ENCODE data around the gene PALM.
"Not testable (repeated sequence)": the region's sequence is repeated elsewhere in the genome, so short reads cannot be mapped to it uniquely, and the experiment has no call there.

PALM gene

DNA sequence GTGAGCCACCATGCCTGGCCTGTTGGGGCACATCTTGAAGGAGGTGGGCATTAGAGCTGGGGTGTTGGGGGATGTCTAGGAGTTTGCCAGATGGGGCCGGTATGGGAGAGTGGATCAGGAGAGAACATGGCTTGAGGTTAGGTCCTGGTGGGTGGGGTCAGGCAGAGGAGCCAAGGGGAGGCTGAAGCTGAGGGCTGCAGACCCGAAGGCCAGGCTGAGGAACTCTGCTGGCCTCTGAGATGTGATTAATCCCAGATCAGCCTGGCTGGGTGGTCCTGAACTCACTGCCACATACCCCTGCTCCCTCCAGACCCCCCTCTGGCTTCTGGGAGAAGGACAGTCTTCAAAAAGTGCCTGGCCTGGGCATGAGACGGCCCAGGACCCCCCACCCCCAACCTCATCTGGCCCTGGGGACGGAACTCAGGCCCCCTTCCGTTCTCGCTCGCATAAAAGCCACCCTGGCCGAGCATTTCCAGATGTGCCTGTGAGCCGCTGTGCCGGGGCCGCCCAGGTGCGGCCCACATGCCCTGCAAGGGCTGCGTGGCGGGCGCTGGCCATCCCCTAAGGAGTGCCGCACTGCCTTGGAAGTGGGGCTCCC, 29.8 kb upstream of the PALM start:
- in situ Hi-C loops (cut with HindIII; ENCODE audit: low sequenced_read_pairs) = no loop called here

DNA sequence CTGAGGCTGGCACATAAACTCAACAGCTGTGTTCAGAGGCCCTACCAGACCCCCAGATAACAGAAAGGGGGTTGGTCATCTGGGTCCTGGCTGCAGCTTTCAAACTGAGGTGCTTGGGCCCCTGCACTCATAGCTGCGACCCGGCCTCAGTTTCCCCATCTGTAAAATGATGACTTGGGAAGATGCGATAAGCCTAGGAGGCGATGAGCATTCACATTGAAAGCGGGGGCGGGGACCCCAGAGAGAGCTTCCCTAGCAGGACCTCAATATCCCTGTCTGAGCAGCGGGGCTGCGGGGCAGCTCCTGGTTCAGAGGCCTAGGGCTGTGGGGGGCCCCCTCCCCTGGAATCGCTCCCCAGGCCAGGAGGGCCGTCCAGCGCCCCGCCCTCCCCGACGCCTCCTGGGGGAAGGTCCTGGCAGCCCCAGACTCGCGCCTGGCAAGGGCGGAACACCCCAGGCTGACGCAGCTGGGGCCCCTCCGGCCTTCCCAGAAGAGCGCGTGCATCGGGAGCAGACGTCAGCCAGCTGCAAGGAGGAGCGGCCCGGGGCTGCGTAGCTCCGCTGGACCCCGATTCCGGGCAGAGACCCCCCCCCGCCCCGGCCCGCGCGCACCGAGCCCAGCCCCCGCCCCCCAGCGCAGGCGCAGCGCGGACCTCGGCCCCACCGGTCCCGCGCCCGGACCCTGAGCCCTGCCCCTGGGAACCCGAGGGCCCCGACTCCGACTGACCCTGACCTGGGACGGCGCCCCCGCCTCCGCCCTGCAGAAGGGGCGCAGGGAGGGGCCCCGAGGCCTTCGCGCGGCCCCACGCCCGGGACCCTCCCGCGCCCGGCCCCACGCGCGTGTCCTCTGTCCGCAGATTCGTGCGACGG, 29.1 kb upstream of the PALM start:
- in situ Hi-C loops (cut with HindIII; ENCODE audit: low sequenced_read_pairs) = no loop called here

DNA sequence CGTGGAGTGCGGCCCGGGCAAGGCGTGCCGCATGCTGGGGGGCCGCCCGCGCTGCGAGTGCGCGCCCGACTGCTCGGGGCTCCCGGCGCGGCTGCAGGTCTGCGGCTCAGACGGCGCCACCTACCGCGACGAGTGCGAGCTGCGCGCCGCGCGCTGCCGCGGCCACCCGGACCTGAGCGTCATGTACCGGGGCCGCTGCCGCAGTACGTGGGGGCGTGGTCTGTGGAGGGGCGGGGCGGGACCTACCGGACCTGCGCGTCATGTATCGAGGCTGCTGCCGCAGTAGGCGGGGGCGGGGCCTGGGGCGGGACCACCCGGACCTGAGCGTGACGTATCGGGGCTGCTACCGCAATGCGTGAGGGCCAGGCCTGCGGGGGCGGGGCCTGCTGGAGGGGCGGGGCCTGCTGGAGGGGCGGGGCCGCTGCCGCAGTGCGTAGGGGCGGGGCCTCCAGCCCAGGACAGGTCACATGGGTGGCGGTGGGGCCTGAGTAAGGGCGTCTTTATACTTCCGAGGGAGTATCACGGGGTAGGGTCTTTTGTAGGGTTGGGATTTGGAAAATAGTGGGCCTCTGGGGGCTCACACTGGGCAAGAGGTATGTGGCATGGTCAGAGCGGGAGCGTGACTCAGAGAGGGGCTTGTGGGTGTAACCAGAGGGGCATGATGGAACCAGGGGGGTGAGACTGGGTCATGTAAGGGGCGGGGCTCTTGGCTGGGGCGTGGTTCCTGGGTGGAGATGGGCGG, 28.3 kb upstream of the PALM start:
- in situ Hi-C loops (cut with HindIII; ENCODE audit: low sequenced_read_pairs) = no loop called here

DNA sequence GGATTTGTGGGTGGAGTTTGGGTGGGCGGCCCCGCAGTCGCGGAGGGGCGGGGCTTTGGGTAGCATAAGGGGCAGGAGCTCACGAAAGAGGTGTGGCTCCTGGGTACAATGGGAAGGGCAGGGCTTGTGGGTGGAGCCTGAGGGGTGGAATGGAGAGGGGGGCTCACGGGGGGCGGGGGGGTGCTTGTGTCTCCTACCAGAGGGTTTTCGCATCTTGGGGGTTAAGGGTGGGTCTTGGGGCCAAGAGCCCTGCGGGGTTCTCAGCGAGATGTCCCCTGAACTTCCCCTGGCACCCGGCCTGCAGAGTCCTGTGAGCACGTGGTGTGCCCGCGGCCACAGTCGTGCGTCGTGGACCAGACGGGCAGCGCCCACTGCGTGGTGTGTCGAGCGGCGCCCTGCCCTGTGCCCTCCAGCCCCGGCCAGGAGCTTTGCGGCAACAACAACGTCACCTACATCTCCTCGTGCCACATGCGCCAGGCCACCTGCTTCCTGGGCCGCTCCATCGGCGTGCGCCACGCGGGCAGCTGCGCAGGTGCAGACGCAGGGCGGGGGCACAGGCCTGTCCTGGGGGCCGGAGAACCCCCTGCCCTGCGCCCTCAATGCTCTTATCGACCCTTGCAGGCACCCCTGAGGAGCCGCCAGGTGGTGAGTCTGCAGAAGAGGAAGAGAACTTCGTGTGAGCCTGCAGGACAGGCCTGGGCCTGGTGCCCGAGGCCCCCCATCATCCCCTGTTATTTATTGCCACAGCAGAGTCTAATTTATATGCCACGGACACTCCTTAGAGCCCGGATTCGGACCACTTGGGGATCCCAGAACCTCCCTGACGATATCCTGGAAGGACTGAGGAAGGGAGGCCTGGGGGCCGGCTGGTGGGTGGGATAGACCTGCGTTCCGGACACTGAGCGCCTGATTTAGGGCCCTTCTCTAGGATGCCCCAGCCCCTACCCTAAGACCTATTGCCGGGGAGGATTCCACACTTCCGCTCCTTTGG, 27.4 kb upstream of the PALM start:
- in situ Hi-C loops (cut with HindIII; ENCODE audit: low sequenced_read_pairs) = no loop called here

DNA sequence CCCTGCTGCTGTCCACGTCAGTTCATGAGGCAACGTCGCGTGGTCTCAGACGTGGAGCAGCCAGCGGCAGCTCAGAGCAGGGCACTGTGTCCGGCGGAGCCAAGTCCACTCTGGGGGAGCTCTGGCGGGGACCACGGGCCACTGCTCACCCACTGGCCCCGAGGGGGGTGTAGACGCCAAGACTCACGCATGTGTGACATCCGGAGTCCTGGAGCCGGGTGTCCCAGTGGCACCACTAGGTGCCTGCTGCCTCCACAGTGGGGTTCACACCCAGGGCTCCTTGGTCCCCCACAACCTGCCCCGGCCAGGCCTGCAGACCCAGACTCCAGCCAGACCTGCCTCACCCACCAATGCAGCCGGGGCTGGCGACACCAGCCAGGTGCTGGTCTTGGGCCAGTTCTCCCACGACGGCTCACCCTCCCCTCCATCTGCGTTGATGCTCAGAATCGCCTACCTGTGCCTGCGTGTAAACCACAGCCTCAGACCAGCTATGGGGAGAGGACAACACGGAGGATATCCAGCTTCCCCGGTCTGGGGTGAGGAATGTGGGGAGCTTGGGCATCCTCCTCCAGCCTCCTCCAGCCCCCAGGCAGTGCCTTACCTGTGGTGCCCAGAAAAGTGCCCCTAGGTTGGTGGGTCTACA, 25.9 kb upstream of the PALM start:
- in situ Hi-C loops (cut with HindIII; ENCODE audit: low sequenced_read_pairs) = no loop called here

DNA sequence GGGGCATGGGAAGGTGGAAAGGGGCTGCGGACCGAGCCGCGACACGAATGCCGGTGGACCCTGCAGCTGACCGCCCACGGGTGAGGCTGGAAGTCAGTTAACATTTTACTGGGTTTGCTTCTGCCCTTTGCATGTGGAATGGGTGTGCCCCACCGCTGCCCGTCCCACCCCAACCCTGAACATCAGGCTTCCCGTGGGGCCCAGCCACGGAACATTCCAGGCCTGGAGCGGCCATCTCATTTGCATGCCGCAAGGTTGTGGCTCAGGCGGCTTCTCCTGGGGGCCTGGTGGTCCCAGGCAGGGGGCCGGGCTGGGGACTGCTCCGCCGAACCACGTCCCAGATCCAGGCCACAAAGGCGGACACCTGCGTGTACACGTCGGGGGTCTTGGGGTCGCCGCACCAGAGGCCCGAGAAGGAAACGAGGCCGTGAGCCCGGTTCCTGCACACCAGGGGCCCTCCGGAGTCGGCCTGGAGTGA, 23.2 kb upstream of the PALM start:
- in situ Hi-C loops (cut with HindIII; ENCODE audit: low sequenced_read_pairs) = no loop called here

DNA sequence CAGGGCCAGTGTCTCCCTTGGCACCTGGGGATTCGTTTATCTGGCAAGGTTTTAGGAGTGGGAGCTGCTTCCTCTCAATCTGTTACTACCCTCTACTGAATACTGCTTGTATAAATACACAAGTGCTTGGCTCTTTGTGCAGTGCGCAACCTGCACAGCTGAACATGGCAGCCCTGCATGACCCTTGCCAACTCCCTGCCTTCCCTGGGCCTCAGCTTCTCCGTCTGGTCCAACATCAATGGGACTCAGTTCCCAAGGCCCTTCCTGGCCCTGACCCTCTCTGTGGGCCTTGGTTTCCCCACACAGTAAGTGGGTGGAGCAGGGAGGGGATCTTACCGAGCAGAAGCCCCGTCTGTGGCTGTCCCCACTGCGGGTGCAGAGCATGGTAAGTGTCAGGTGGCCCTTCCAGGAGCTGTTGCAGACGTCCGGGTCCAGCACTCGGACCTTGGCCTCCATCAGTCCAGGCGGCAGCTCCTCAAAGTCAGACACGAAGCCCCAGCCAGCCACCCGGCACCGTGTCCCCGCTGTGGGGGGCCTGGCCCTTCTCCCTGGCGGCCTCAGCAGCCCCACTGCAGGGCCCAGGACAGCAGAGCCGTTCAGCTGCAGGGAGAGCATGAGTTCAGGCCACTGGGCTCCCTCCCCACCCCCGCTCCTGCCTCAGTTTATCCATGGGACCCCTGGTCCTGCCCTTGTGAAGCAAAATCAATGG, 22.0 kb upstream of the PALM start:
- in situ Hi-C loops (cut with HindIII; ENCODE audit: low sequenced_read_pairs) = no loop called here

DNA sequence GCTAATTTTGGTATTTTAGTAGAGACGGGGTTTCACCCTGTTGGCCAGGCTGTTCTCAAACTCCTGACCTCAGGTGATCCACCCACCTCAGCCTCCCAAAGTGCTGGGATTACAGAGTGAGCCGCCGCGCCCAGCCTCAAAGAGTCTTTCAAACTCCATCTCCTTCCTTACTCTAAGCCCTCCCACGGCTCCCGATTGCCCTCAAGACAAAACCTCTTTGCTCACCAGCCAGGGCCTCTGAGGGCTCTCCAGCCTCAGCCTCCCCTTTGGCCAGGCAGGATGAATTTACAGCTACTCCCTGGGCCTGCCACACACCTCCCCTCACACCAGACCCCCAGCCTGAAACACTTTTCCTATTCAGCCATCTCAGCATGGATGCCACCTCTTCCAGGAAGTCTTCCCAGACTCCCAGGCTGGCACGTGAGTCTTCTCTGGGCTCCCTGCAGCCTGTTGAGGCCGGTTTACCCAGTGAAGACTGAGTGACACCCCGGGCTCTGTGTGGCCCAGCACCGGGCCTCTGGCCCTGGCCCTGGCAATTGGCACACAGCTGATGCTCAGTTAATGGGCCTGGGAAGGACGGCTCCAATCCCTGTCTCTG, 21.1 kb upstream of the PALM start:
- in situ Hi-C loops (cut with HindIII; ENCODE audit: low sequenced_read_pairs) = no loop called here

DNA sequence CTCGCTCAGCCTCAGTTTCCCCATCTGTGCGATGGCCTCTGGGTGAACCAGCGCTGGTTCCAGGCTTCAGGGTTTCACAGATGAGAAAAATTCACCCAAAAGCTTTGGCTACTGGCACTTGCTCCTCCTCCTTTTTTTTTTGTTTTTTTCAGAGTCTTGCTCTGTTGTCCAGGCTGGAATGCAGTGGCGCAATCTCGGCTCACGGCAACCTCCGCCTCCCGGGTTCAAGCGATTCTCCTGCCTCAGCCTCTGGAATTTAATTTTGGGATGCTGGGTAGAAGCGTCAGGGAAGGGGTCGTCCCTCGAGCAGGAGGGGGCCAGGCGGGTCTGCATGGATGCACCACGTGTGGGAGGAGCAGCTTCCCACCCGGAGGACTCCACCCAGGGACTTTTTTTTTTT, 20.5 kb upstream of the PALM start:
- in situ Hi-C loops (cut with HindIII; ENCODE audit: low sequenced_read_pairs) = no loop called here

DNA sequence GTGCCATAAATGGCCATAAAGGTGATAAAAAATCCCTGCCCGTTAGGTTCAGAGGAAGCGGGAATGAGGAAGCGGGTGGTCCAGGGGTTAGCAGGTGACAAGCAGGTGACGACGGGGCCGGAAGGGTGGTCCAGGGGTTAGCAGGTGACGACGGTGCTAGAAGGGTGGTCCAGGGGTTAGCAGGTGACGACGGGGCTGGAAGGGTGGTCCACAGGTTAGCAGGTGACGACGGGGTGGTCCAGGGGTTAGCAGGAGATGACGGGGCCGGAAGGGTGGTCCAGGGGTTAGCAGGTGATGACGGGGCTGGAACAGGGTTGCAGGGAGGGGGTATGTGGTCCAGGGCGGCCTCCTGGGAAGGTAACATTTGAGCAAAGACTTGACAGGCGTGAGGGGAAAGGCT, 19.7 kb upstream of the PALM start:
- in situ Hi-C loops (cut with HindIII; ENCODE audit: low sequenced_read_pairs) = no loop called here

DNA sequence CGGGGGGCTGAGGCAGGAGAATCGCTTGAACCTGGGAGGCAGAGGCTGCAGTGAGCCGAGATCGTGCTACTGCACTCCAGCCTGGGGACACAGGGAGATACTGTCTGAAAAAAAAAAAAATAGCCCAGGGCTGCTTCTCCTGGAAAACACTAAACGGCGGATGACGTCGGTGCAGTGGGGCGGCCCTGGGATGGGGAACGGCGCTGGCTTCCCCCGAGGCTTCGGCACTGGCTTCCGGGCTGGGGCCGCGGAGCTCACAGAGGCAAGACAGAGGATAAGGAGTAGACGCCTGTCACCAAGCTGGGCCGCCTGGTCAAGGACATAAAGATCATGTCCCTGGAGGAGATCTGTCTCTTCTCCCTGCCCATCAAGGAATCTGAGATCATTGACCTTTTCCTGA, 18.5 kb upstream of the PALM start:
- in situ Hi-C loops (cut with HindIII; ENCODE audit: low sequenced_read_pairs) = no loop called here

DNA sequence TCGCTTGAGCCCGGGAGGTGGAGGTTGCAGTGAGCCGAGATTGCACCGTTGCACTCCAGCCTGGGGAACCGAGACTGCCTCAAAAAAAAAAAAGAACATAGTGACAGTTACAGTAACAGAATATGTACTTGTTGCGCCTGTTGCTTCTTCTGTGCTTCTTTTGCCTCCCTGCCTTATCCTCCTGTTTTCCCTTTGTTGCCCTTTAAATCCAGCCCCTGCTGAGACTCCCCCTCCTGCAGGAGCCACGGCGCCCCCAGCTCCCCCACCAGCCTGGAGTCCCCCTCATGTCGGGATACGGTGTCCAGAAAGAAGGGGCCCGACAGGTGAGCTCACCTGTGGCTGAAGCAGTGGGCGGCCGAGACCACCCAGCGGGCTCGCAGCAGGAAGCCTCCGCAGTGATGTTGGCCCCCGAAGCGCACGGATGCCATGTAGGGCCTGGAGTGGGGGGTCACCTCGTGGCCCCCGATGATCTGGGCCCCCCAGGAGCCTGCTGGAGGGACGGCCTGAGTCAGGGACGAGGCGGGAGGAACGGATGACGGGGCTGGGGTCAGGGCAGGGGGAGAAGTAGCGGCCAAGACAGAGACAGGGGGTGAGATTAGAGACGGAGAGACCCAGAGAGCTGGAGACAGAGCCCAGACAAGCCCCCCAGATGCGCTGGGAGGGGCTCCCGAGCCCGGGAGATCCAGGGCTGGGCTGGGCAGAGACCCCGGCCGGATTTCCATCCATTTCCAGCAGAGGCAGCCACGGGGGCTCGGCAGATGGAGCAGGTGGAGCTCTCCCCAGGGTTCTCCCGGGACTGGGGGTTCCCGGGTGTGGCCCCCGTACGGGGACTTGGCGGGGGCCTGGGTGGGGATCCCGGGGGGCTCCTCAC, 14.0 kb upstream of the PALM start:
- in situ Hi-C loops (cut with HindIII; ENCODE audit: low sequenced_read_pairs) = no loop called here

DNA sequence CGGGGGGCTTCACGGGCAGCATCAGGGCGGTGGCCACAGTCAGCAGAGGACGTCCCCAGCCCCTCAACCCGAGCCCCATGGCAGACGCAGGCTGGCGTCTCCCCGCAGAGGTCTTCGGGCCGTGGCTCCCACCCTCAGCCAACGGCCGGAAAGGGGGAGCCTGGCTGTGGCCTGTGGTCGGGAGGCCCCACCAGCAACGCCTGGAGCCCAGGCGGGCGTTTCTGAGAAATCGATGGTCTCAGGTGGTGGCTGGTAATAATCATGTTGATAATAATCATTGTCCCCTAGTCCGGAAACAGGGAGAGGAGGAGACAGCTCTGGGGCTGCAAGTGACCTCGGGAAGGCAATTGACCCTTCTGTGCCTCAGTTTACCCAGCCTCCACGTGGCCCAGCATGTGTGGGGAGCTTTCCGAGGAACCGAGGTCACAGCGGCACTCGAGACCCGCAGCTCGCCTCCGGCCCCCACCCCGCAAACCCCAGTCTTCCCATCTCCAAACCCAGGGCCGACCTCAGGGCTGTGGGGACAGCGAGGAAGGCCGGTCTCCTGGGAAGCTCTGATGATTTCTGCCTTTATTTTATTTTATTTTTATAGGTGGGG, 13.3 kb upstream of the PALM start, which contains the start of gene PRSS57:
Gene PRSS57 (minus strand): TSS at position 101 of the 598 bp plus-strand sequence. CDS start 22 bp downstream, at position 79.
- in situ Hi-C loops (cut with HindIII; ENCODE audit: low sequenced_read_pairs) = no loop called here

DNA sequence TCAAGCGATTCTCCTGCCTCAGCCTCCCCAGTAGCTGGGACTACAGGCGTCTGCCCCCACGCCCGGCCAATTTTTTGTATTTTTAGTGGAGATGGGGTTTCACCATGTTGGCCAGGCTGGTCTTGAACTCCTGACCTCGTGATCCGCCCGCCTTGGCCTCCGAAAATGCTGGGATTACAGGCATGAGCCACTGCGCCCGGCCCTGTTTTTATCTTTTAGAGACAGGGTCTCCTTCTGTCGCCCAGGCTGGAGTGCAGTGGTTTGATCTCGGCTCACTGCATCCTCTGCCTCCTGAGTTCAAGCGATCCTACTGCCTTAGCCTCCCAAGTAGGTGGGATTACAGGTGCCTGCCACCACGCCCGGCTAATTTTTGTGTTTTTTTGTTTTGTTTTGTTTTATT, 10.2 kb upstream of the PALM start:
- in situ Hi-C loops (cut with HindIII; ENCODE audit: low sequenced_read_pairs) = not testable (repeated sequence)

DNA sequence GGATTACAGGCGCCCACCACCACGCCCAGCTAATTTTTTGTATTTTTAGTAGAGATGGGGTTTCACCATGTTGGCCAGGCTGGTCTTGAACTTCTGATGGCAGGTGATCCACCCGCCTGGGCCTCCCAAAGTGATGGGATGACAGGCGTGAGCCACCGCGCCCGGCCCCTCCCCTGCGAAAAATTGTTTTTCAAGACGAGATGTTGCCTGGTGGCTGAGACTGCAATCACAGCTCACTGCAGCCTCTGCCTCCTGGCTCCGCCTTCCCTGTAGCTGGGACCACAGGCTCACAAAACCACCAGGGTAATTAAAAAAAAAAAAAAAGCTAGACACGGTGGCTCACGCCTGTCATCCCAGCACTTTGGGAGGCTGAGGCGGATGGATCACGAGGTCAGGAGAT, 8.8 kb upstream of the PALM start:
- in situ Hi-C loops (cut with HindIII; ENCODE audit: low sequenced_read_pairs) = not testable (repeated sequence)

DNA sequence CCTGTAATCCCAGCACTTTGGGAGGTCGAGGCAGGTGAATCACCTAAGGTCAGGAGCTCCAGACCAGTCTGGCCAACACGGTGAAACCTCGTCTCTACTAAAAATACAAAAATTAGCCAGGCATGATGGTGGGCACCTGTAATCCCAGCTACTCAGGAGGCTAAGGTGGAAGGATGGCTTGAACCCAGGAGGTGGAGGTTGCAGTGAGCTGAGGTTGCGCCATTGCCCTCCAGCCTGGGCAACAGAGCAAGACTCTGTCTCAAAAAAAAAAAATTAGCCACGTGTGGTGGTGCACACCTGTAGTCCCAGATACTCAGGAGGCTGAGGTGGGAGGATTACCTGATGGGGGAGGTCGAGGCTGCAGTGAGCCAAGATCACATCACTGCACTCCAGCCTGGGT, 5.9 kb upstream of the PALM start:
- in situ Hi-C loops (cut with HindIII; ENCODE audit: low sequenced_read_pairs) = not testable (repeated sequence)

DNA sequence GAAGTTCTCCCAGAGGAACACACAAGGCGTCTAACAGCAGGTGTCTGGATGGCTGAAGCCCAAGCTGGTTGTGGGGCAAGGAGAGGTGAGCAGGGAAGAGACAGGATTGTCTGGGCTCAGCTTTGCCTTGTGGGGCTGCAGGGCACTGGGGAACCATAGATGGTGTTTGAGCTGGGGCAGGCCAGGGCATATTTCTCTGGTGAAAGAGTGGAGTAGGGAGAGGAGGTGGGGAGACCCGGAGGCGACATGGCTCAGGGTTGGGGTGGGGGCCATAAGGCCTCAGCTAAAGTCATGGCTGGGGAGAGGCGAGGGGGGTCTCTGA, 5.4 kb upstream of the PALM start:
- in situ Hi-C loops (cut with HindIII; ENCODE audit: low sequenced_read_pairs) = no loop called here
